ENCODE measurements around the gene SULT2B1. TPM values are rescaled to one million over a fixed set of nuclear protein-coding genes. Genes with fewer than 3 reads are reported as not detected.
A peak's percentile ranks its signal among the peaks of the same experiment; 100 is the strongest.

Gene SULT2B1
- total RNA-seq, 1 experiment from 2014 or later: 6.2 TPM

GRCh38 chr19:48618916-48619691 lies 67.1 kb downstream of the SULT2B1 start, which contains the start of the genes RPL18 and SPHK2:
RPL18 (minus strand) TSS chr19:48619178; CDS start chr19:48619143, 35 bp downstream.
SPHK2 (plus strand) TSS chr19:48619506; CDS start chr19:48620515, 1,009 bp downstream.
- Histone ChIP-seq H3F3A (ENCODE audit: insufficient read depth, low read depth) (peaks cover 80% of the 10 kb centered on the region), H3K9me2 (ENCODE audit: insufficient read depth) (no peaks in the 10 kb centered on the region), H3K36me3 (ENCODE audit: low read depth) (peaks cover 35% of the 10 kb centered on the region), H3K4me3 (peak within 1 kb of the TSS; percentile 92), H3K79me2 (ENCODE audit: low read depth) (peaks cover 48% of the 10 kb centered on the region), H3K4me1 (replicated peaks; ENCODE audit: insufficient read depth) (peaks cover 42% of the 10 kb centered on the region), H3K4me2 (peak within 1 kb of the TSS; percentile 94), H3K27ac (peak within 1 kb of the TSS; percentile 91), H3K9me3 (ENCODE audit: insufficient read depth, low read depth) (no peaks in the 10 kb centered on the region), H3K27me3 (ENCODE audit: insufficient read depth, low read depth) (no peaks in the 10 kb centered on the region), H4K20me1 (ENCODE audit: insufficient read depth) (peaks cover 34% of the 10 kb centered on the region), H2AFZ (peak within 1 kb of the TSS; percentile 87)
- DNase-seq: peak; percentile 97 to 99
- BruUV-seq (replicated peaks): no TSS peak
- TF ChIP-seq EZH2 (IDR thresholded peaks at IDR 0.05; ENCODE audit: low read depth): no peak
- TF ChIP-seq, protein P1, sequence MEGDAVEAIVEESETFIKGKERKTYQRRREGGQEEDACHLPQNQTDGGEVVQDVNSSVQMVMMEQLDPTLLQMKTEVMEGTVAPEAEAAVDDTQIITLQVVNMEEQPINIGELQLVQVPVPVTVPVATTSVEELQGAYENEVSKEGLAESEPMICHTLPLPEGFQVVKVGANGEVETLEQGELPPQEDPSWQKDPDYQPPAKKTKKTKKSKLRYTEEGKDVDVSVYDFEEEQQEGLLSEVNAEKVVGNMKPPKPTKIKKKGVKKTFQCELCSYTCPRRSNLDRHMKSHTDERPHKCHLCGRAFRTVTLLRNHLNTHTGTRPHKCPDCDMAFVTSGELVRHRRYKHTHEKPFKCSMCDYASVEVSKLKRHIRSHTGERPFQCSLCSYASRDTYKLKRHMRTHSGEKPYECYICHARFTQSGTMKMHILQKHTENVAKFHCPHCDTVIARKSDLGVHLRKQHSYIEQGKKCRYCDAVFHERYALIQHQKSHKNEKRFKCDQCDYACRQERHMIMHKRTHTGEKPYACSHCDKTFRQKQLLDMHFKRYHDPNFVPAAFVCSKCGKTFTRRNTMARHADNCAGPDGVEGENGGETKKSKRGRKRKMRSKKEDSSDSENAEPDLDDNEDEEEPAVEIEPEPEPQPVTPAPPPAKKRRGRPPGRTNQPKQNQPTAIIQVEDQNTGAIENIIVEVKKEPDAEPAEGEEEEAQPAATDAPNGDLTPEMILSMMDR (conservative IDR thresholded peaks at IDR 0.05): no peak
- CTCF ChIA-PET: interaction anchor here (0.6 kb wide), 1 partner anchor 11 kb away, joined by 4 read pairs; no protein-coding TSS in a partner anchor
- intact Hi-C loops (cut with micrococcal nuclease; ENCODE audit: unreplicated experiment): loop anchor here (1.0 kb wide), 2 partner anchors 8 to 18 kb away; partner anchors contain the start of gene DBP
- POLR2A ChIA-PET (ENCODE audit: unreplicated experiment): interaction anchor here (0.5 to 1.3 kb wide), 15 partner anchors 11 to 1183 kb away, joined by 3 to 30 read pairs (median 6); partner anchors contain the start of genes GYS1, RUVBL2 and TMEM143

DNA sequence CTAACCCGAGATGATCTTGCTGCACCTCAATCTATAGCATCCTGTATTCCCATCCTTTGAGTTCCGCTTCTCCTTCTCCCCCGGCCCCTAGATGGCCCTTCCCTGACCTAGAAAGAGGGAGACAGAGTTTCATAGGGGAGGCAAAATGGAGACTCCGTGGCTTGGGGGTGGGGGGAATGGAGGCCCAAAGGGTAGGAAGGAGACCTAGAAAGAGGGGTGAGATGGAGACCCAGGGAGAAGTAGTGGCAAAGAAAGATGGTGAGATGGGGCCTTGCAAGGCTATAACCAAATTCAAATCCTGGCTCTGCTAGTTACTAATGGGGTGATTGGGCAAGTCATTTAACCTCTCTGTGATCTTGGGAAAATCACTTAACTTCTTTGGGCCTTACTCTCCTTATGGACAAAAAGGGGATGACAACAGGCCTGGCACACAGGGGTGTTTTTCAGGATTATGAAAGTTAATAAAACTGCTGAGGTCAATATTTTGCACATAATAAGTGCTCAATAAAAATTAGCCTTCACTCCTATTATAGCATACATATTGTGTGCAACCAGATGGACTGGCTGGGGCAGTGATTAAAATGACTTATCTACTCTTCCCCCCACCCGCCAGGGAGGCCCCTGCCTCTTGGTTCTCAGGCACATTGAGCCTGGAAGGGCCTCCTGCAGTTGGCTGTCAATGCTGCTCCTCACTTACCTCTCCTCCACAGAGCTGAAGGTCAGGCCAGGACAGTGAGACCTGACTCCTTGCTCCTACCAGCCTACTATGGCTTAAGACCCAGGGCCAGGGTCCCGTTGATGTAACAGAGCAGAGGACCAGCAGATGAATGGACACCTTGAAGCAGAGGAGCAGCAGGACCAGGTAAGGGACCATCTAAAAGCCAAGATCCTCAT lies 68.0 kb downstream of the SULT2B1 start:
- intact Hi-C loops (cut with micrococcal nuclease; ENCODE audit: unreplicated experiment): loop anchor here (1.0 kb wide), 2 partner anchors 7 to 17 kb away; partner anchors contain the start of gene DBP
- Histone ChIP-seq H3K27ac (peak overlapping the region; percentile 91), H3K79me2 (ENCODE audit: low read depth) (peaks cover 48% of the 10 kb centered on the region), H3K36me3 (ENCODE audit: low read depth) (peaks cover 35% of the 10 kb centered on the region), H3K9me2 (ENCODE audit: insufficient read depth) (no peaks in the 10 kb centered on the region), H3K27me3 (ENCODE audit: insufficient read depth, low read depth) (no peaks in the 10 kb centered on the region), H3F3A (ENCODE audit: insufficient read depth, low read depth) (peaks cover 75% of the 10 kb centered on the region), H2AFZ (peak overlapping the region; percentile 87), H4K20me1 (ENCODE audit: insufficient read depth) (peaks cover 34% of the 10 kb centered on the region), H3K4me1 (replicated peaks; ENCODE audit: insufficient read depth) (peaks cover 36% of the 10 kb centered on the region), H3K4me3 (peak overlapping the region; percentile 92), H3K4me2 (peak overlapping the region; percentile 76), H3K9me3 (ENCODE audit: insufficient read depth, low read depth) (no peaks in the 10 kb centered on the region)
- POLR2A ChIA-PET (ENCODE audit: unreplicated experiment): interaction anchor here (0.5 to 1.3 kb wide), 7 partner anchors 35 to 373 kb away, joined by 4 to 17 read pairs (median 7); partner anchors contain the start of genes GYS1, RUVBL2 and TMEM143
- CTCF ChIA-PET: no interaction called here
- TF ChIP-seq, protein P1 (conservative IDR thresholded peaks at IDR 0.05): peak; percentile 23; the same call in 1 of the 2 replicates
- TF ChIP-seq EZH2 (IDR thresholded peaks at IDR 0.05; ENCODE audit: low read depth): no peak
- DNase-seq: no peak
- TSS peak; percentile 67 for BruUV-seq (replicated peaks)

GRCh38 chr19:48623556-48624066 lies 71.6 kb downstream of the SULT2B1 start:
- Histone ChIP-seq H3K79me2 (ENCODE audit: low read depth) (peaks cover 13% of the 10 kb centered on the region), H3K4me2 (no peak overlapping the region), H3K27ac (no peak overlapping the region), H3K36me3 (ENCODE audit: low read depth) (no peaks in the 10 kb centered on the region), H3K4me3 (no peak overlapping the region), H3K9me2 (ENCODE audit: insufficient read depth) (no peaks in the 10 kb centered on the region), H3K27me3 (ENCODE audit: insufficient read depth, low read depth) (no peaks in the 10 kb centered on the region), H3K4me1 (replicated peaks; ENCODE audit: insufficient read depth) (peaks cover 31% of the 10 kb centered on the region), H2AFZ (no peak overlapping the region), H3K9me3 (ENCODE audit: insufficient read depth, low read depth) (no peaks in the 10 kb centered on the region), H4K20me1 (ENCODE audit: insufficient read depth) (no peaks in the 10 kb centered on the region; the same call in 1 of the 2 replicates), H3F3A (ENCODE audit: insufficient read depth, low read depth) (peaks cover 74% of the 10 kb centered on the region)
- ChIA-PET POLR2A (ENCODE audit: unreplicated experiment) (interaction anchor here (0.5 kb wide), 1 partner anchor 1018 kb away, joined by 3 read pairs; the partner anchor contains the start of gene SCAF1), CTCF (no interaction called here)
- no peak for DNase-seq
- TF ChIP-seq EZH2 (IDR thresholded peaks at IDR 0.05; ENCODE audit: low read depth): no peak
- TF ChIP-seq, protein P1 (conservative IDR thresholded peaks at IDR 0.05): no peak
- intact Hi-C loops (cut with micrococcal nuclease; ENCODE audit: unreplicated experiment): no loop called here
- no TSS peak for BruUV-seq (replicated peaks)
